Osteoblast (primary cell): ENCODE data around the gene TLR3. TPM values are rescaled to one million over a fixed set of nuclear protein-coding genes. Genes with fewer than 3 reads are reported as not detected.
A peak's percentile ranks its signal among the peaks of the same experiment; 100 is the strongest.

Source experiments
- DNase-seq: peaks from one replicate; pipeline ENCODE4 v3.0.0; 2011; ENCODE audit warnings: low spot score, mixed read lengths; ENCODE audit not compliant: insufficient read length; ENCODE audit errors: missing footprints
- H2AFZ ChIP-seq: 2 replicates; pipeline ENCODE4 v1.6.0; 2011; ENCODE audit warnings: mild to moderate bottlenecking, low read length
- H3K27ac ChIP-seq: 2 replicates; pipeline ENCODE4 v1.5.1; 2011; ENCODE audit warnings: mild to moderate bottlenecking, low read depth, low read length, moderate library complexity
- H3K27me3 ChIP-seq: 2 replicates; pipeline ENCODE4 v1.6.0; 2012; ENCODE audit warnings: mild to moderate bottlenecking, control low read depth, inconsistent platforms, low read length, moderate library complexity; ENCODE audit not compliant: insufficient read depth
- H3K36me3 ChIP-seq: 2 replicates; pipeline ENCODE4 v1.5.1; 2011; ENCODE audit warnings: mild to moderate bottlenecking, low read length, control low read depth, moderate library complexity; ENCODE audit not compliant: insufficient read depth
- H3K4me1 ChIP-seq: 2 replicates; pipeline ENCODE4 v1.5.1; 2011; ENCODE audit warnings: mild to moderate bottlenecking, low read length, control low read depth, moderate library complexity; ENCODE audit not compliant: insufficient read depth
- H3K4me2 ChIP-seq: 2 replicates; pipeline ENCODE4 v1.6.0; 2011; ENCODE audit warnings: mild to moderate bottlenecking, low read length; ENCODE audit not compliant: insufficient read depth
- H3K4me3 ChIP-seq: fragments of 200-600 bp; sonication (generic); 3 replicates; pipeline ENCODE4 v1.5.1; 2012; ENCODE audit warnings: mild to moderate bottlenecking, low read length, inconsistent platforms; ENCODE audit not compliant: insufficient read depth
- H3K79me2 ChIP-seq: 2 replicates; pipeline ENCODE4 v1.6.0; 2012; ENCODE audit warnings: mild to moderate bottlenecking, low read length, control low read depth, inconsistent platforms; ENCODE audit not compliant: insufficient read depth
- H3K9me3 ChIP-seq: 2 replicates; pipeline ENCODE4 v1.5.1; 2011; ENCODE audit warnings: low read depth, low read length, control low read depth
- H4K20me1 ChIP-seq: 2 replicates; pipeline ENCODE4 v1.6.0; 2012; ENCODE audit warnings: mild to moderate bottlenecking, low read length, control low read depth; ENCODE audit not compliant: insufficient read depth
- small RNA-seq: library from RNA; depleted of rRNA; stranded (forward); fragments of <200 nt; gene quantifications from one replicate; pipeline ENCODE3, GENCODE V24; 2012
- total RNA-seq: library from RNA; depleted of rRNA; stranded (reverse); fragments of >200 nt; gene quantifications from 2 replicates; pipeline ENCODE4 v1.2.3, GENCODE V29; 2012
- TF ChIP-seq, protein P1 (sequence below): IDR thresholded peaks from 2 replicates; pipeline ENCODE4 v1.5.1; 2011; ENCODE audit warnings: mild to moderate bottlenecking, low read depth, low read length, moderate library complexity; ENCODE audit errors: extremely low read depth

TLR3 gene
- total RNA-seq, 1 donor, result 8.0 TPM

DNA sequence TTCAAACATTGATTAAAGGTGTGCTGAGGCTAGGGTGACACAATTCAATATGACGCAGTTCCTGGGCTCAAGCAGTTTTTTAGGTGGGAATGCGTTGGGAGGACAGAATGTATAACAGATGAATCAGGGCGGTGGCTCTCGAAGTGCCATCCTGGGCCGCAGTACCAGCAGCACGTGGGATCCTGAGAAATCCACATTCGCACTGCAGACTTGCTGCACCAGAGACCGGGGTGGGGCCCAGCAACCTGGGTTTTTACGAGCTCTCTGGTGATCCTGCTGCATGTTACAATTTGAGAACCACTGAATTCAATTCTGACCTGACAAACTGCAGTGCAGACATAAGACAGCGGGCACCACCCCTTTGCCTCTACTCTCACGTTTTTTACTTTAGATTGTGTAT is 65.9 kb downstream of the TLR3 start:
- Histone ChIP-seq H3K4me3 (no peak overlapping the region), H3K27ac (no peak overlapping the region), H3K9me3 (no peaks in the 10 kb centered on the region), H3K4me2 (no peak overlapping the region), H3K79me2 (no peaks in the 10 kb centered on the region), H4K20me1 (no peaks in the 10 kb centered on the region), H3K36me3 (no peaks in the 10 kb centered on the region), H3K4me1 (peaks cover 5% of the 10 kb centered on the region), H3K27me3 (peaks cover 5% of the 10 kb centered on the region), H2AFZ (no peak overlapping the region)
- TF ChIP-seq, protein P1, sequence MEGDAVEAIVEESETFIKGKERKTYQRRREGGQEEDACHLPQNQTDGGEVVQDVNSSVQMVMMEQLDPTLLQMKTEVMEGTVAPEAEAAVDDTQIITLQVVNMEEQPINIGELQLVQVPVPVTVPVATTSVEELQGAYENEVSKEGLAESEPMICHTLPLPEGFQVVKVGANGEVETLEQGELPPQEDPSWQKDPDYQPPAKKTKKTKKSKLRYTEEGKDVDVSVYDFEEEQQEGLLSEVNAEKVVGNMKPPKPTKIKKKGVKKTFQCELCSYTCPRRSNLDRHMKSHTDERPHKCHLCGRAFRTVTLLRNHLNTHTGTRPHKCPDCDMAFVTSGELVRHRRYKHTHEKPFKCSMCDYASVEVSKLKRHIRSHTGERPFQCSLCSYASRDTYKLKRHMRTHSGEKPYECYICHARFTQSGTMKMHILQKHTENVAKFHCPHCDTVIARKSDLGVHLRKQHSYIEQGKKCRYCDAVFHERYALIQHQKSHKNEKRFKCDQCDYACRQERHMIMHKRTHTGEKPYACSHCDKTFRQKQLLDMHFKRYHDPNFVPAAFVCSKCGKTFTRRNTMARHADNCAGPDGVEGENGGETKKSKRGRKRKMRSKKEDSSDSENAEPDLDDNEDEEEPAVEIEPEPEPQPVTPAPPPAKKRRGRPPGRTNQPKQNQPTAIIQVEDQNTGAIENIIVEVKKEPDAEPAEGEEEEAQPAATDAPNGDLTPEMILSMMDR, result no peak
- no peak for DNase-seq

DNA sequence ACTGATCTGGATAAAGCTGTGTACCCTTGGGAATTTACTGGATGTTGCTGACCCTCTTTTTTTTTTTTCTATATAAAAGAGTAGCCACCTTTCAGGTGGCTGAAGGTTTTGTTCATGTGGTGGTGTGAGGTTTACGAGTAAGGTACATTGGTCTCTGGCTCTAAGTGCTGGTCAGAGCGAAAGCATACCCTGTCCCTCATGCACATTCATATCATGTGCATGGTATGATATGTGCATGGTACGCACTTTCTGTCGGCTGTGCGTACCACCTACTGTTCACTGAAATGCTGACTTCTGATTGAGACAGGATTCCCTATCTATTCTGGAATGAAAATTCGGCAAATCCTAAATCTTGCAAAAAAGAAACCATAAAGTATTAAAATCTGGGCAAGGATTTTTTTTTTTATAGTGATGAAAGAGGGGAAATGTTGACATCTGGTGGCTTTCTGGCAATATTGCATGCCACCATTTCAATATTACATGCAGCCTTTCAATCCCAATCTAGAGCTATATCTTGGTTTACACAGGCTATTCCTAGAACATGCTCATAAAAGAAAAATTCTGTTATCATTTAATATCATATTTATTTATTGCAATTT is 68.3 kb downstream of the TLR3 start:
- H3K79me2 ChIP-seq, result no peaks in the 10 kb centered on the region
- H3K27me3 ChIP-seq, result peaks cover 5% of the 10 kb centered on the region
- peaks cover 5% of the 10 kb centered on the region for H3K4me1 ChIP-seq
- H3K9me3 ChIP-seq, result no peaks in the 10 kb centered on the region
- no peak overlapping the region for H3K27ac ChIP-seq
- no peak for DNase-seq
- H3K4me3 ChIP-seq, result peak overlapping the region; percentile 56
- H4K20me1 ChIP-seq, result no peaks in the 10 kb centered on the region
- no peaks in the 10 kb centered on the region for H3K36me3 ChIP-seq
- TF ChIP-seq, protein P1, result peak; percentile 63
- peak overlapping the region; percentile 20 for H2AFZ ChIP-seq
- H3K4me2 ChIP-seq, result peak overlapping the region; percentile 74

Small RNAs within 50 kb of the gene (small RNA-seq; reads per million reads assigned to genes)
- gene RF00322 (not detected), gene RNU4-64P (not detected)

Other genes starting within 250 kb of the TLR3 start
- gene FAM149A, start 35.5 kb downstream of the TLR3 start, total RNA-seq, result 3.3 and 12.7 TPM in 2 replicates
- 29.0 and 41.8 TPM in 2 replicates for gene CYP4V2, start 122.4 kb downstream of the TLR3 start, total RNA-seq
- under 0.01 TPM in 1 of 2 replicates, not detected in the other for gene KLKB1, start 158.4 kb downstream of the TLR3 start, total RNA-seq
- gene F11, start 197.0 kb downstream of the TLR3 start, total RNA-seq, result not detected in 2 replicates